Neural progenitor cell (in vitro differentiated cells): ENCODE measurements around the gene CDH13. TPM values are rescaled to one million over a fixed set of nuclear protein-coding genes. Genes with fewer than 3 reads are reported as not detected.

ENCODE experiments used
- DNase-seq: peaks from one replicate; pipeline ENCODE4 v3.0.0-alpha.2; 2016; ENCODE audit warnings: low spot score
- H2AFZ ChIP-seq: fragments of 200-600 bp; sonication (generic); replicated peaks from 2 replicates; pipeline ENCODE4 v1.6.1; 2016; ENCODE audit warnings: antibody characterized with exemption
- H3F3A ChIP-seq: fragments of 200-600 bp; sonication (generic); 2 replicates; pipeline ENCODE4 v1.6.1; 2016; ENCODE audit warnings: antibody characterized with exemption, low read depth
- H3K27ac ChIP-seq: fragments of 200-600 bp; sonication (generic); 2 replicates; pipeline ENCODE4 v1.5.1; 2016; ENCODE audit warnings: mild to moderate bottlenecking
- H3K27me3 ChIP-seq: fragments of 200-600 bp; sonication (generic); 2 replicates; pipeline ENCODE4 v1.6.1; 2016; ENCODE audit warnings: mild to moderate bottlenecking, moderate library complexity
- H3K36me3 ChIP-seq: fragments of 200-600 bp; sonication (generic); 2 replicates; pipeline ENCODE4 v1.5.1; 2016
- H3K4me1 ChIP-seq: fragments of 200-600 bp; sonication (generic); 2 replicates; pipeline ENCODE4 v1.6.1; 2016; ENCODE audit warnings: mixed run types
- H3K4me2 ChIP-seq: fragments of 200-600 bp; sonication (generic); 2 replicates; pipeline ENCODE4 v1.6.1; 2016
- H3K4me3 ChIP-seq: fragments of 200-600 bp; sonication (generic); 2 replicates; pipeline ENCODE4 v1.5.1; 2016
- H3K79me2 ChIP-seq: fragments of 200-600 bp; sonication (generic); 2 replicates; pipeline ENCODE4 v1.6.1; 2016; ENCODE audit warnings: low read depth
- H3K9ac ChIP-seq: fragments of 200-600 bp; sonication (generic); 2 replicates; pipeline ENCODE4 v1.6.1; 2016
- H3K9me3 ChIP-seq: fragments of 200-600 bp; sonication (generic); 2 replicates; pipeline ENCODE4 v1.5.1; 2016; ENCODE audit warnings: low read depth
- H4K20me1 ChIP-seq: fragments of 200-600 bp; sonication (generic); 2 replicates; pipeline ENCODE4 v1.6.1; 2016; ENCODE audit warnings: low read depth
- H3K27ac Mint-ChIP-seq: 3 replicates; pipeline ENCODE4 v1.8.0; 2021; ENCODE audit warnings: mixed read lengths
- H3K27me3 Mint-ChIP-seq: 2 replicates; pipeline ENCODE4 v1.8.0; 2022; ENCODE audit warnings: low read depth, mild to moderate bottlenecking, inconsistent platforms, moderate library complexity, mixed read lengths; ENCODE audit not compliant: insufficient read depth
- H3K36me3 Mint-ChIP-seq: 3 replicates; pipeline ENCODE4 v1.8.0; 2021; ENCODE audit warnings: mixed read lengths
- H3K4me1 Mint-ChIP-seq: 3 replicates; pipeline ENCODE4 v1.8.0; 2021; ENCODE audit warnings: mixed read lengths
- H3K4me3 Mint-ChIP-seq: 3 replicates; pipeline ENCODE4 v1.8.0; 2021; ENCODE audit warnings: mild to moderate bottlenecking, moderate library complexity, mixed read lengths
- H3K9me3 Mint-ChIP-seq: 3 replicates; pipeline ENCODE4 v1.8.0; 2020; ENCODE audit warnings: mixed read lengths
- EZH2 ChIP-seq: fragments of 200-600 bp; sonication (generic); IDR thresholded peaks from 2 replicates; pipeline ENCODE4 v1.6.1; 2017; ENCODE audit warnings: antibody characterized with exemption, mild to moderate bottlenecking, moderate library complexity
- EZH2phosphoT487 ChIP-seq: fragments of 200-600 bp; sonication (generic); IDR thresholded peaks from 2 replicates; pipeline ENCODE4 v1.6.1; 2017; ENCODE audit warnings: antibody characterized with exemption
- total RNA-seq: library from RNA; depleted of rRNA; stranded (reverse); fragments of >200 nt; gene quantifications from 2 replicates; pipeline ENCODE4 v1.2.3, GENCODE V29; 2015; ENCODE audit warnings: low replicate concordance
- TF ChIP-seq, protein P1 (sequence below): fragments of 200-600 bp; sonication (generic); IDR thresholded peaks from 2 replicates; pipeline ENCODE4 v1.5.1; 2017; ENCODE audit warnings: antibody characterized with exemption, mild to moderate bottlenecking

CDH13 gene
- total RNA-seq, 1 donor from 2014 or later: 3.0 TPM

DNA sequence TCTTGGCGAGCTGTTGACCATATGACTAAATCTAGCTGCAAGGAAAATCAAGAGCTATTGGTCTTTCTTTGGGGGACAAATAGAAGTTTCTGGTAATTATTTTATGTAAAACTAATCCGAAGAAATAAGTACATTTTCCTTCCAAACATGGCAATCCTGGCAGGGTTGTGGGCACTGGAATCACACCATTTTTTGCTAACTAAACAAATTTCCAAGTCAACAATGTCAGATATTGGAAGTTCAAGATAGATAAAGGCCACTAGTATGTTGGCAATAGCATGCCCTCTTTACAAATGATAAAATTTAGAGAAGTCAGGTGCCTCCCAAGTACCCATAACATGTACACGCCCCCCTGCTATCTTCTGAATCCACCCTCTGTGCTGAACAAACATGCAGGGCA lies 330.4 kb downstream of the CDH13 start:
- peaks cover 3% of the 10 kb centered on the region for H3K4me1 Mint-ChIP-seq
- H3K4me3 Mint-ChIP-seq: no peak overlapping the region
- Histone ChIP-seq H3K36me3 (no peaks in the 10 kb centered on the region), H3K79me2 (no peaks in the 10 kb centered on the region), H3K9me3 (no peaks in the 10 kb centered on the region), H3K9ac (no peak overlapping the region), H3K4me1 (no peaks in the 10 kb centered on the region), H3K27me3 (no peaks in the 10 kb centered on the region), H3K27ac (no peak overlapping the region), H3K4me2 (no peak overlapping the region), H3F3A (no peaks in the 10 kb centered on the region), H2AFZ (no peak overlapping the region), H3K4me3 (no peak overlapping the region), H4K20me1 (no peaks in the 10 kb centered on the region)
- no peaks in the 10 kb centered on the region for H3K36me3 Mint-ChIP-seq
- no peak overlapping the region for H3K27ac Mint-ChIP-seq
- no peak for TF ChIP-seq EZH2
- TF ChIP-seq EZH2phosphoT487: no peak
- TF ChIP-seq, protein P1, sequence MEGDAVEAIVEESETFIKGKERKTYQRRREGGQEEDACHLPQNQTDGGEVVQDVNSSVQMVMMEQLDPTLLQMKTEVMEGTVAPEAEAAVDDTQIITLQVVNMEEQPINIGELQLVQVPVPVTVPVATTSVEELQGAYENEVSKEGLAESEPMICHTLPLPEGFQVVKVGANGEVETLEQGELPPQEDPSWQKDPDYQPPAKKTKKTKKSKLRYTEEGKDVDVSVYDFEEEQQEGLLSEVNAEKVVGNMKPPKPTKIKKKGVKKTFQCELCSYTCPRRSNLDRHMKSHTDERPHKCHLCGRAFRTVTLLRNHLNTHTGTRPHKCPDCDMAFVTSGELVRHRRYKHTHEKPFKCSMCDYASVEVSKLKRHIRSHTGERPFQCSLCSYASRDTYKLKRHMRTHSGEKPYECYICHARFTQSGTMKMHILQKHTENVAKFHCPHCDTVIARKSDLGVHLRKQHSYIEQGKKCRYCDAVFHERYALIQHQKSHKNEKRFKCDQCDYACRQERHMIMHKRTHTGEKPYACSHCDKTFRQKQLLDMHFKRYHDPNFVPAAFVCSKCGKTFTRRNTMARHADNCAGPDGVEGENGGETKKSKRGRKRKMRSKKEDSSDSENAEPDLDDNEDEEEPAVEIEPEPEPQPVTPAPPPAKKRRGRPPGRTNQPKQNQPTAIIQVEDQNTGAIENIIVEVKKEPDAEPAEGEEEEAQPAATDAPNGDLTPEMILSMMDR: no peak
- no peak for DNase-seq
- peaks cover 3% of the 10 kb centered on the region for H3K27me3 Mint-ChIP-seq
- no peaks in the 10 kb centered on the region for H3K9me3 Mint-ChIP-seq

DNA sequence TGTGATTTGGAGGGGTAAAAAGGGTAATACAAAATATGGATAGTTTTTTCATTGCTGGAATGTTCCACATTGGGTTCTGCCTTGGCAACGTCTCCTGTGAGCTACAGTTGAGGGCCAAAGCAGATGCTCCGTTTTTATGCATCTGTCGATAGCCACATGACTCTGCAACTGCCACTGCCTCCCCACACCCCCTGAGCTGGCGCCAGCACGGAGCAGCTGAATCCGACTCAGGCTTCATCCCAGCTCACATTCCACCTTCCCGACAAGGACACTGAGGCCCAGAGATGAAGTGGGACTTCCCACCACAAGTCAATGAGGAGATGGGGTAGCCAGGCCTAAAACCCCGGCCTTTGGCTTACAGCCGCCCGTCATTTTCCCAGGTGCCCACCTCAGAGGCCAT lies 334.1 kb downstream of the CDH13 start:
- Histone ChIP-seq H3K9ac (no peak overlapping the region), H3K27me3 (no peaks in the 10 kb centered on the region), H3K4me3 (no peak overlapping the region), H2AFZ (no peak overlapping the region), H4K20me1 (no peaks in the 10 kb centered on the region), H3F3A (no peaks in the 10 kb centered on the region), H3K4me2 (no peak overlapping the region), H3K9me3 (no peaks in the 10 kb centered on the region), H3K27ac (no peak overlapping the region), H3K4me1 (no peaks in the 10 kb centered on the region), H3K36me3 (no peaks in the 10 kb centered on the region), H3K79me2 (no peaks in the 10 kb centered on the region)
- Mint-ChIP-seq H3K4me1 (peaks cover 3% of the 10 kb centered on the region), H3K27me3 (peaks cover 3% of the 10 kb centered on the region), H3K9me3 (no peaks in the 10 kb centered on the region), H3K36me3 (no peaks in the 10 kb centered on the region), H3K4me3 (no peak overlapping the region), H3K27ac (no peak overlapping the region)
- TF ChIP-seq EZH2phosphoT487 (no peak), EZH2 (no peak)
- TF ChIP-seq, protein P1: no peak
- DNase-seq: no peak

DNA sequence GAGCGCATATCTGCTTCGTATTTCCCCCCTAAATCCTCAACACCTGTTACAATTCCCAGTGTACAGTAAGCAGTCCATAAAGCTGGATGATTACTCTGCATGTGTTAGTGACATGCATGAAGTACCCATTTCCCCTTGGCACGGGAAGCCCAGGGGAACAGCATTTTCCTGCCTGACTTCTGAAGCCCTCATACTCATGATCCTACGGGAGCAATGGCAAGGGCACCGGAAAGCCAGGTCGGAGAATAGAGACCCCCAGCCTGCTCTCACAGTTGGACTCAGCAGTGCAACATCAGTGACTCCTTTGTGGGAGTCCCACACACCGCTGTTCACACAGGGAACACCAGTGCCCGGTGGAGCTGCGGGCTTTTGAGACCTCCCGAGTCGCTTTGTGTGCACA lies 336.9 kb downstream of the CDH13 start:
- no peak overlapping the region for H3K9ac ChIP-seq
- TF ChIP-seq, protein P1: no peak
- TF ChIP-seq EZH2 (no peak), EZH2phosphoT487 (no peak)
- no peak for DNase-seq
- H3K79me2 ChIP-seq: no peaks in the 10 kb centered on the region
- no peaks in the 10 kb centered on the region for H3K4me1 ChIP-seq
- H3K4me2 ChIP-seq: no peak overlapping the region
- H3K27me3 ChIP-seq: no peaks in the 10 kb centered on the region
- no peaks in the 10 kb centered on the region for H4K20me1 ChIP-seq
- H3K36me3 Mint-ChIP-seq: no peaks in the 10 kb centered on the region
- no peaks in the 10 kb centered on the region for H3K9me3 ChIP-seq
- H3K27ac Mint-ChIP-seq: no peak overlapping the region
- H2AFZ ChIP-seq: no peak overlapping the region
- no peak overlapping the region for H3K4me3 Mint-ChIP-seq
- no peaks in the 10 kb centered on the region for H3K9me3 Mint-ChIP-seq
- H3K4me1 Mint-ChIP-seq: no peaks in the 10 kb centered on the region
- no peaks in the 10 kb centered on the region for H3K27me3 Mint-ChIP-seq
- no peak overlapping the region for H3K4me3 ChIP-seq
- H3K27ac ChIP-seq: no peak overlapping the region
- H3F3A ChIP-seq: no peaks in the 10 kb centered on the region
- no peaks in the 10 kb centered on the region for H3K36me3 ChIP-seq

DNA sequence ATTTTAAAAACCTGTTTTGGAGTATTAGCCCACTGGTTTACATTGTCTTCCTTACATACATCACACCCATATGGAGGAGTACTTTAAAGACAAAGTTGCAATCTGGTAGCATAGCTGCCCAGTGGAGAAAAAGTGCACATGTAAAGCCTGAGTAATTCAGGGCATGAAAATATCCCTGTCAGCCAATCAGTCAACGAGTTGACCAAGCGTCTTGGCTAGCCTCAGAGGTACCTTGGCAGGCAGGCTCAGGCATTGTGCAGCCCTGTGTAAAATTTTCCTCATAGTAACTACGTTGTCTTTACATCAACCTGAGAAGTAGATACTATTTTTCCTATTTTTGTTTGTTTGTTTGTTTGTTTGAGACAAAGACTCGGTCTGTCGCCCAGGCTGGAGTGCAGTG lies 339.0 kb downstream of the CDH13 start:
- H3K4me3 Mint-ChIP-seq: no peak overlapping the region
- H3K27ac ChIP-seq: no peak overlapping the region
- no peak for TF ChIP-seq EZH2
- TF ChIP-seq EZH2phosphoT487: no peak
- TF ChIP-seq, protein P1: no peak
- no peaks in the 10 kb centered on the region for H3K27me3 ChIP-seq
- no peak overlapping the region for H3K4me3 ChIP-seq
- no peaks in the 10 kb centered on the region for H3K36me3 ChIP-seq
- H3K79me2 ChIP-seq: no peaks in the 10 kb centered on the region
- H3K9me3 ChIP-seq: no peaks in the 10 kb centered on the region
- H3K4me1 Mint-ChIP-seq: no peaks in the 10 kb centered on the region
- H4K20me1 ChIP-seq: no peaks in the 10 kb centered on the region
- DNase-seq: no peak
- no peaks in the 10 kb centered on the region for H3F3A ChIP-seq
- H3K36me3 Mint-ChIP-seq: no peaks in the 10 kb centered on the region
- no peaks in the 10 kb centered on the region for H3K4me1 ChIP-seq
- no peak overlapping the region for H3K9ac ChIP-seq
- H3K9me3 Mint-ChIP-seq: no peaks in the 10 kb centered on the region
- H3K27ac Mint-ChIP-seq: no peak overlapping the region
- no peak overlapping the region for H3K4me2 ChIP-seq
- no peak overlapping the region for H2AFZ ChIP-seq
- no peaks in the 10 kb centered on the region for H3K27me3 Mint-ChIP-seq
